GM12891 (cell line): ENCODE results near the gene CD200R1.

ENCODE experiments used
- POLR2A ChIP-seq: IDR thresholded peaks from 2 replicates; pipeline ENCODE4 v1.6.1; 2011; ENCODE audit warnings: low read depth, low read length, control low read depth
- POLR2AphosphoS5 ChIP-seq: IDR thresholded peaks from 2 replicates; pipeline ENCODE4 v1.6.1; 2011; ENCODE audit warnings: low read depth, low read length, control low read depth
- TAF1 ChIP-seq: IDR thresholded peaks from 2 replicates; pipeline ENCODE4 v1.6.1; 2011; ENCODE audit warnings: low read depth, low read length, control low read depth

DNA sequence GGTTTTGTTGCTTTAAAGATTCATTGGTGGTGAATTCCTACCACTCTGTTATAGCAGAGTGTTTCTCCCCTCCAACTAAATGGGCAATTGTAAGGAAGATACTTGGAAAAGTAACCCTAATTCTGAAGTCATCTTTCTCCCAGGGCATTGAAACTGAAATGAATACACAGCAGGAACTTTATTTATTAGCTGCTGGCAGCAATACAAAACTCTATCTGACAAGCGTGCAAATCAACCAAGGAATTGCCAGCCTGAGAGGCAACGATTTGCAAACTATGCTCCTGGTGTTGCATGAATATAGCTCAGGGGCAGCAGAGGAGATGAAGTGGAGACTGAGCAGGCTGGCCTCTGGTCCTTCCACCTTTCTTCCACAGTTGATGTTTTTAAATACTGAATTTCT, 48.9 kb downstream of the CD200R1 start:
- TF ChIP-seq POLR2A = no peak
- TF ChIP-seq POLR2AphosphoS5 = no peak
- no peak for TF ChIP-seq TAF1
